Naive thymus-derived CD8-positive, alpha-beta T cell (primary cell): ENCODE results near the gene CDC34. TPM values are rescaled to one million over a fixed set of nuclear protein-coding genes. Genes with fewer than 3 reads are reported as not detected.

ENCODE experiments used
- ATAC-seq, 2 donors: fragments of 150-1000 bp; cut with Tn5 transposase in 1 of 2; sonication (Bioruptor Pico), chemical (Tn5 transposase) in 1 of 2; 1 replicate in 1 of 2; 2 replicates in 1 of 2; pipeline ENCODE4 v1.10.0; 2021; ENCODE audit warnings: mild to moderate bottlenecking in 2 of 2, moderate library complexity in 2 of 2
- POLR2A ChIA-PET: fragments of 350-600 bp; sonication (Branson Sonifier 250); formaldehyde crosslinking; loops from one replicate; lab custom pipeline; 2021; ENCODE audit warnings: antibody characterized with exemption; lab: Charles Lee
- DNase-seq, 10 donors: peaks; one replicate each; pipeline versions ENCODE4 v3.0.0 to v3.0.0-alpha.2; 2020 to 2022
- H3K27ac Mint-ChIP-seq, 10 donors: one replicate each; pipeline ENCODE4 v1.8.0; 2020 to 2022; ENCODE audit warnings: mild to moderate bottlenecking in 10 of 10, mixed read lengths in 10 of 10, moderate library complexity in 4 of 10, inconsistent platforms in 1 of 10
- H3K27me3 Mint-ChIP-seq, 5 donors: one replicate each; pipeline ENCODE4 v1.8.0; 2021 to 2022; ENCODE audit warnings: mixed read lengths in 5 of 5
- H3K36me3 Mint-ChIP-seq, 3 donors: one replicate each; pipeline ENCODE4 v1.8.0; 2020 to 2022; ENCODE audit warnings: mixed read lengths in 3 of 3, mild to moderate bottlenecking in 2 of 3, inconsistent platforms in 1 of 3
- H3K4me1 Mint-ChIP-seq, 4 donors: one replicate each; pipeline ENCODE4 v1.8.0; 2021 to 2022; ENCODE audit warnings: mixed read lengths in 4 of 4
- H3K4me3 Mint-ChIP-seq, 10 donors: one replicate each; pipeline ENCODE4 v1.8.0; 2020 to 2022; ENCODE audit warnings: mild to moderate bottlenecking in 10 of 10, mixed read lengths in 10 of 10, moderate library complexity in 6 of 10, inconsistent platforms in 1 of 10
- H3K9me3 Mint-ChIP-seq, 9 donors: one replicate each; pipeline ENCODE4 v1.8.0; 2020 to 2022; ENCODE audit warnings: mixed read lengths in 9 of 9, mild to moderate bottlenecking in 3 of 9, inconsistent platforms in 1 of 9, moderate library complexity in 1 of 9
- polyA plus RNA-seq, 3 donors: library from polyadenylated mRNA; unstranded; fragments of 300-500 nt; fragmentation: Illumina TruSeq; gene quantifications; one replicate each; pipeline ENCODE4 v1.2.3, GENCODE V29; 2021
- total RNA-seq, 8 experiments: library from RNA in 2 of 8; stranded (reverse) in 2 of 8; gene quantifications; one replicate each; pipeline ENCODE4 v1.2.3 and lab custom pipeline; 2021 to 2026

Gene CDC34
- total and polyA plus RNA-seq, 5 experiments from 2014 or later, result 20.6 to 46.7 (median 41.7) TPM

DNA sequence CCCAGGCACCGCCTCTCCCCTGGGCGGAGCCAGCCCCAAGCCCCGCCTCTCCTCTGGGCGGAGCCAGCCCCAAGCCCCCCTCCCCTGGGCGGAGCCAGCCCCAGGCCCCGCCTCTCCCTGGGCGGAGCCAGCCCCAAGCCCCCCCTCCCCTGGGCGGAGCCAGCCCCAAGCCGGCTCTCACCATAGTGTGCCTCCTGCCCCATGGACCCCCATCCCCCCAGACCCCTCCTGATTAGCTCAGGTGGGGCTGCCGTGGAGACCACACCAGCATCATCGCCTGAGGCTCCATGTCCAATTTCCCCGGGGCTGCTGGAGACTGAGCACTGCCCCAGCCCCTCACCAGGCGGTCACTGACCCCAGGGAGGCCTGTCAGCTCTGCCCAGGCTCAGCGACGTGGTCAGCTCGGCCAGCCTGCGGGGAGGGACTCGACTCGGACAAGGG is 39.4 kb upstream of the CDC34 start:
- Mint-ChIP-seq H3K27ac (no peak overlapping the region), H3K4me3 (no peak overlapping the region), H3K4me1 (peaks cover 5 to 28% (median 10%) of the 10 kb centered on the region in 4 donors), H3K9me3 (no peaks in the 10 kb centered on the region), H3K36me3 (peaks cover 0 to 3% (median 0%) of the 10 kb centered on the region in 3 donors), H3K27me3 (peaks cover 0 to 11% (median 2%) of the 10 kb centered on the region in 5 donors)
- peak in 8 of 10 donors; percentile 18 to 64 (median 40) for DNase-seq
- POLR2A ChIA-PET, result interaction anchor here (0.6 to 0.7 kb wide), 3 partner anchors 14 to 584 kb away, joined by 4 to 8 read pairs (median 5); no protein-coding TSS in a partner anchor
- no peak for ATAC-seq

DNA sequence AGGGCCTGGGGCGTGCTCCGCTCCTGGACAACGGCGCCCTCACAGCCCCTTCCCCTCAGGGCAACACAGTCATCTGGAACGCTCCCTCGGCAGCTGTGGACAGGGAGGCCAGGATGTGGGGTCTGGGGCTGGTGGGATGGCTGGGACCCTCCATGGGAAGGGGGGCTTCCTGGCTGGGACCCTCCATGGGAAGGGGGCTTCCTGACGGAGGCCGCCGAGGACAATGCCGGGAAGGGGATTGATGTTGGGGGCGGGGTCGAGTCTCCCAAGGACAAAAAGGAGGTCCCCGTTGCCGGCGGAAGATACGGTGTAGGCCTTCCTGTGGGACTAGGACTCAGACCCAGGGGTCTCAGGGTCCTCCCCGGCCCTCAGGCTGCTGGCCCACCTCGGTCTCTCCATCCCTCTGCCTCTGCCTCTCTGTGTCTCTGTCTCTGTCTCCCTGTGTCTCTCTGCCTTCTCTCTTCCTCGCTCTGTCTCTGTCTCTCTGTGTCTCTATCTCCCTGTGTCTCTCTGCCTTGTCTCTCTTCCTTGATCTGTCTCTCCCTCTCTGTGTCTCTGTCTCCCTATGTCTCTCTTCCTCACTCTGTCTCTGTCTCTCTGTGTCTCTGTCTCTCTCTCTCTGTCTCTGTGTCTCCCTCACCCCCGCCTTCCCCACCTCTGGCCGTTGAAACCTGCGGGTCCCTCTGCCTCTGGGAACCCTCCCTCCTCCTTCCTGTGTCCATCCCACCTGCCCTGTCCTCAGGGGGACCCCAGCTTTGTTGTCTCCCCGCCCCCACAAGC is 38.0 kb upstream of the CDC34 start:
- POLR2A ChIA-PET, result no interaction called here
- peak overlapping the region in 4 of 10 donors; percentile 5 to 69 (median 38) for H3K4me3 Mint-ChIP-seq

DNA sequence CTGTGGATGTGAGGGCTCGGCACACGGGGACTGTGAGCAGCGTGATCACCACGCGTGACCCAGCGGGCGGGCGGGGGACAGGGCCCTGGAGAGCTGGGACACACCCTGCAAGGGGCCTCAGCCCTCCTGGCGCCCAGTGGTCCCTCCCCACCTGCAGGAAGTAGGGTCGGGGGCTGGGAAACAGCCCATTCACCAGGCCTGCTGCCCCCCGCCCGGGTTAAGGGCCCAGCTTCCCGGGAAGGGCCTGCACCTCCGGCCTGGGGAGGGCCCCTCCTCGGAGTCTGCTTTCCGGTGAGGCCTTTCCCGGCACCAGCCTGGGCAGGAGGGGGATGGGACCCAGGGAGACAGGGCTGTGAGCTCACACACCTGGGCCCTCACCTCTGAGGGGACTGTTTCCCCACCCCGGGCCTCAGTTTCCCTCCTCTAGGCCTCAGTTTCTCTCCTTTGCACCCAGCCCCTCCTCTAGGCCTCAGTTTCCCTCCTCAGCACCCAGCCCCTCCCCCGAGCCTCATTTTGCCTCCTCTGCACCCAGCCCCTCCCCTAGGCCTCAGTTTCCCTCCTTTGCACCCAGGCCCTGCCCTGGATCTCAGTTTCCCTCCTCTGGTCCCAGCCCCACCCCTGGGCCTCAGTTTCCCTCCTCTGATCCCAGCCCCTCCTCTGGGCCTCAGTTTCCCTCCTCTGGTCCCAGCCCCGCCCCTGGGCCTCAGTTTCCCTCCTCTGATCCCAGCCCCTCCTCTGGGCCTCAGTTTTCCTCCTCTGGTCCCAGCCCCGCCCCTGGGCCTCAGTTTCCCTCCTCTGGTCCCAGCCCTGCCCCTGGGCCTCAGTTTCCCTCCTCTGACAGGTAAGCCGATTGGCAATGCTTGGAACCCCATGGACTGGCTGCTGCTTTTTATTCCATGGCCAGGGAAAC is 37.1 kb upstream of the CDC34 start:
- no peak overlapping the region for H3K27ac Mint-ChIP-seq
- H3K27me3 Mint-ChIP-seq, result peaks cover 4 to 26% (median 17%) of the 10 kb centered on the region in 5 donors
- POLR2A ChIA-PET, result no interaction called here
- no peak for ATAC-seq
- DNase-seq, result no peak
- H3K4me3 Mint-ChIP-seq, result no peak overlapping the region
- peaks cover 0 to 7% (median 0%) of the 10 kb centered on the region in 3 donors for H3K36me3 Mint-ChIP-seq
- H3K4me1 Mint-ChIP-seq, result peaks cover 5 to 30% (median 13%) of the 10 kb centered on the region in 4 donors
- peaks cover 0 to 2% (median 0%) of the 10 kb centered on the region in 9 donors for H3K9me3 Mint-ChIP-seq

More for the DNA sequence above, 38.0 kb upstream of the CDC34 start:
- peaks cover 0 to 19% (median 8%) of the 10 kb centered on the region in 5 donors for H3K27me3 Mint-ChIP-seq
- H3K27ac Mint-ChIP-seq, result peak overlapping the region in 4 of 10 donors; percentile 48 to 83 (median 70)
- peaks cover 5 to 27% (median 8%) of the 10 kb centered on the region in 4 donors for H3K4me1 Mint-ChIP-seq
- DNase-seq, result no peak
- H3K36me3 Mint-ChIP-seq, result peaks cover 0 to 4% (median 0%) of the 10 kb centered on the region in 3 donors
- no peak for ATAC-seq
- peaks cover 0 to 2% (median 0%) of the 10 kb centered on the region in 9 donors for H3K9me3 Mint-ChIP-seq

DNA sequence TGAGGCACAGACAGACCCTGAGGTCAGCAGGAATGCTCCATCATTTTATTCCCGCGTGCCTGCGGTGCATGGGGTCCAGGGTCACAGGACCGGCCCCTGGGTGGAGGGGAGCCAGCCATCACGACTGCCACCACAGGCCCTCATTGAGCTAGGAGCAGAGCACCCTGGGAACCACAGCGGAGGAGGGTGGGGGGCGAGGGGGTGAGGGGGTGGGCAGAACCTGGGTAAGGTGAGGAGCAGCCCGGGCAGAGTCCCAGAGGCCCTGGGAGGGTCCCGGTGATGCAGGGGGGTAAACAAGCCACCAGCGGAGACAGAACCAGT is 36.5 kb upstream of the CDC34 start:
- H3K9me3 Mint-ChIP-seq, result peaks cover 0 to 2% (median 0%) of the 10 kb centered on the region in 9 donors
- peak overlapping the region in 1 of 10 donors; percentile 45 for H3K4me3 Mint-ChIP-seq
- POLR2A ChIA-PET, result interaction anchor here (0.8 to 1.1 kb wide), 2 partner anchors 12 to 164 kb away, joined by 3 to 4 read pairs; no protein-coding TSS in a partner anchor
- peaks cover 5 to 25% (median 11%) of the 10 kb centered on the region in 4 donors for H3K4me1 Mint-ChIP-seq
- peaks cover 6 to 27% (median 17%) of the 10 kb centered on the region in 5 donors for H3K27me3 Mint-ChIP-seq
- H3K36me3 Mint-ChIP-seq, result peaks cover 0 to 7% (median 0%) of the 10 kb centered on the region in 3 donors
- no peak overlapping the region for H3K27ac Mint-ChIP-seq
- DNase-seq (no peak), ATAC-seq (no peak)

DNA sequence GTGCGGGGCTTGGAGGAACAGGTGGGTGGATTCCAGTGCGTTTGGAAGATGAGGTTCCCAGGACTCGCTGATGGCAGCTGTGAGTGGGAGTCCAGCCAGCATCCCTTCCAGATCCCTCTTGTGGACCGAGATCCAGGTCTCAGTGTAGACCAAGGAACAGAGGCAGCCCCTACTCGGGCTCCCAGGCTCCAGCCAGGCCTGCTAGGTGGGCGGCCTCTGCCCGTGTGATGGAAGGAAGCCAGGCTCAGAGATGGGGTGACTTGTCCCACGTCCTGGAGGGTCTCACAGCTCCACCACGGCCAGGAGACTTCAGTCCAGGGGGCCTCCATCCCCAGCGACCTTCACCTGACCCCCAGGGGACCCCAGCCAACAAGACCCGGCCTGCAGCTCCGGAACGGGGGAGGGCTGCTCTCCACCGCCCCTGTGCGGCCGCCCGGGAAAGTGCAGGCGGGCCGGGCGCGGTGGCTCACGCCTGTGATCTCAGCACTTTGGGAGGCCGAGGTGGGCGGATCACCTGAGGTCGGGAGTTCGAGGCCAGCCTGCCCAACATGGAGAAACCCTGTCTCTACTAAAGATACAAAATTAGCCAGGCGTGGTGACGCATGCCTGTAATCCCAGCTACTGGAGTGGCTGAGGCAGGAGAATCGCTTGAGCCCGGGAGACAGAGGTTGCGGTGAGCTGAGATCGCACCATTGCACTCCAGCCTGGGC is 36.0 kb upstream of the CDC34 start:
- ATAC-seq (peak; percentile 37 to 58), DNase-seq (peak in 8 of 10 donors; percentile 30 to 57 (median 48))
- POLR2A ChIA-PET, result interaction anchor here (0.8 to 1.1 kb wide), 2 partner anchors 11 to 163 kb away, joined by 3 to 4 read pairs; no protein-coding TSS in a partner anchor
- H3K27me3 Mint-ChIP-seq, result peaks cover 6 to 27% (median 17%) of the 10 kb centered on the region in 5 donors
- peaks cover 5 to 20% (median 11%) of the 10 kb centered on the region in 4 donors for H3K4me1 Mint-ChIP-seq
- peak overlapping the region in 2 of 10 donors; percentile 4 to 37 for H3K27ac Mint-ChIP-seq
- peak overlapping the region in 4 of 10 donors; percentile 36 to 56 (median 50) for H3K4me3 Mint-ChIP-seq
- peaks cover 0 to 2% (median 0%) of the 10 kb centered on the region in 9 donors for H3K9me3 Mint-ChIP-seq
- H3K36me3 Mint-ChIP-seq, result peaks cover 0 to 7% (median 0%) of the 10 kb centered on the region in 3 donors

DNA sequence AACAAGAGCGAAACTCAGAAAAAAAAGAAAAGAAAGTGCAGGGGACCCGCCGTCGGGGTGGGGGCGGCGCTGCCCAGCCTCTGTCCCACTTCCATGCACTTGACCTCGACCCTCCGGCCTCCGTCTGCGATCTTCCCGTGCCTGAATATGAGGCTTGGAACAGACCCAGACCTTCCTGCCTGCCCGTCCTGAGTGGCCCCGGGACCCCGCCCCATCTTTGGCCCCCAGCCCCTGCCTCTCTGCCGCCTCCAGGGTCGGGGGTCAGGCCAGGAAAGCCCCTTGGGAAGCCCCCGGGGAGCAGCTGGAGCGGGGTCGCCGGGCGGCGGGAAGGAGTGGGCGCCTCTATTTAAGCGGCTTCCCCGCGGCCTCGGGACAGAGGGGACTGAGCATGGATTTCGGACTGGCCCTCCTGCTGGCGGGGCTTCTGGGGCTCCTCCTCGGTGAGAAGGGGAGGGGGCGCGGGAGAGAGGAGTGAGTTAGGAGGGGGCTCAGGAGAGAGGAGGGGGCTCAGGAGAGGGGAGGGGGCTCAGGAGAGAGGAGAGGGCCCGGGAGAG is 35.4 kb upstream of the CDC34 start, which contains the start of gene MADCAM1:
MADCAM1 (plus strand) TSS at position 375 of the 554 bp plus-strand sequence; CDS start at position 389, 14 bp downstream.
- DNase-seq (no peak), ATAC-seq (no peak)
- H3K9me3 Mint-ChIP-seq, result peaks cover 0 to 2% (median 0%) of the 10 kb centered on the region in 9 donors
- H3K27me3 Mint-ChIP-seq, result peaks cover 6 to 27% (median 17%) of the 10 kb centered on the region in 5 donors
- peaks cover 5 to 20% (median 11%) of the 10 kb centered on the region in 4 donors for H3K4me1 Mint-ChIP-seq
- H3K27ac Mint-ChIP-seq, result peak within 1 kb of the TSS in 2 of 10 donors; percentile 4 to 37
- peaks cover 0 to 7% (median 0%) of the 10 kb centered on the region in 3 donors for H3K36me3 Mint-ChIP-seq
- H3K4me3 Mint-ChIP-seq, result peak within 1 kb of the TSS in 4 of 10 donors; percentile 36 to 56 (median 50)
- POLR2A ChIA-PET, result interaction anchor here (1.1 kb wide), 1 partner anchor 11 kb away, joined by 4 read pairs; no protein-coding TSS in a partner anchor

DNA sequence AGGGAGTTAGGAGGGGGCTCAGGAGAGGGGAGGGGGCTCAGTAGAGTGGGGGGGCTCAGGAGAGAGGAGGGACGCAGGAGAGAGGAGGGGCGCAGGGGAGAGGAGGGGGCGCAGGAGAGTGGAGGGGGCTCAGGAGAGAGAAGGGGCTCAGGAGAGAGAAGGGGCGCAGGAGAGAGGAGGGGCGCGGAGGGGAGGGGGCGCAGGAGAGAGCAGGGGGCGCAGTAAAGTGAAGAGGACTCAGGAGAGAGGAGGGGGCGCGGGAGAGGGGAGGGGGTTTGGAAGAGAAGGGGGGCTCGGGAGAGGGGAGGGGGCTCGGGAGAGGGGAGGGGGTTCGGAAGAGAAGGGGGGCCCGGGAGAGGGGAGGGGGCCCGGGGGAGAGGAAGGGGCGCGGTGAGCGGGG is 34.6 kb upstream of the CDC34 start:
- Mint-ChIP-seq H3K4me3 (peak overlapping the region in 1 of 10 donors; percentile 34), H3K4me1 (peaks cover 5 to 20% (median 11%) of the 10 kb centered on the region in 4 donors), H3K36me3 (peaks cover 0 to 7% (median 0%) of the 10 kb centered on the region in 3 donors), H3K27me3 (peaks cover 6 to 27% (median 17%) of the 10 kb centered on the region in 5 donors), H3K27ac (no peak overlapping the region), H3K9me3 (peaks cover 0 to 2% (median 0%) of the 10 kb centered on the region in 9 donors)
- POLR2A ChIA-PET, result no interaction called here
- no peak for DNase-seq
- ATAC-seq, result no peak

DNA sequence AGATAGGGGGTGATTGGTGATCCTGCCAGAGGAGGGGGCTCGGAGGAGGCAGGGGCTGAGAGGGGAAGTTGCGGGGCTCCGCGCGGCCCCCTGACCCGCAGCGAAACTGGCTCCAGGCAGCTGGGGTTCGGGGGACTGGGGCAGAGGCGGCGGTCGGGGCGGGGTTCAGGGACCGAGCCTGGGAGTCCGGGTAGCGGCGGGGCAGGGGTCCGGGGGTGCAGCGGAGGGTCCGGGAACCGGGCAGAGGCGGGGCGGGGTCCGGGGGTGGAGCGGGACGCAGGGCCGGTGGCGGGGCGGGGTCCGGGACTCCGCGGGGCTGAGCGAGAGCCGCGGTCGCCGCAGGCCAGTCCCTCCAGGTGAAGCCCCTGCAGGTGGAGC is 34.1 kb upstream of the CDC34 start:
- H3K27me3 Mint-ChIP-seq, result peaks cover 6 to 27% (median 17%) of the 10 kb centered on the region in 5 donors
- H3K9me3 Mint-ChIP-seq, result peaks cover 0 to 2% (median 0%) of the 10 kb centered on the region in 9 donors
- ATAC-seq, result peak in 1 of 2 donors; percentile 46
- peak overlapping the region in 1 of 10 donors; percentile 34 for H3K4me3 Mint-ChIP-seq
- POLR2A ChIA-PET, result interaction anchor here (0.6 to 0.9 kb wide), 3 partner anchors 9 to 18 kb away, joined by 3 to 4 read pairs (median 3); partner anchors contain the start of gene TPGS1
- H3K4me1 Mint-ChIP-seq, result peaks cover 5 to 20% (median 11%) of the 10 kb centered on the region in 4 donors
- H3K36me3 Mint-ChIP-seq, result peaks cover 0 to 7% (median 0%) of the 10 kb centered on the region in 3 donors
- no peak for DNase-seq
- H3K27ac Mint-ChIP-seq, result no peak overlapping the region

DNA sequence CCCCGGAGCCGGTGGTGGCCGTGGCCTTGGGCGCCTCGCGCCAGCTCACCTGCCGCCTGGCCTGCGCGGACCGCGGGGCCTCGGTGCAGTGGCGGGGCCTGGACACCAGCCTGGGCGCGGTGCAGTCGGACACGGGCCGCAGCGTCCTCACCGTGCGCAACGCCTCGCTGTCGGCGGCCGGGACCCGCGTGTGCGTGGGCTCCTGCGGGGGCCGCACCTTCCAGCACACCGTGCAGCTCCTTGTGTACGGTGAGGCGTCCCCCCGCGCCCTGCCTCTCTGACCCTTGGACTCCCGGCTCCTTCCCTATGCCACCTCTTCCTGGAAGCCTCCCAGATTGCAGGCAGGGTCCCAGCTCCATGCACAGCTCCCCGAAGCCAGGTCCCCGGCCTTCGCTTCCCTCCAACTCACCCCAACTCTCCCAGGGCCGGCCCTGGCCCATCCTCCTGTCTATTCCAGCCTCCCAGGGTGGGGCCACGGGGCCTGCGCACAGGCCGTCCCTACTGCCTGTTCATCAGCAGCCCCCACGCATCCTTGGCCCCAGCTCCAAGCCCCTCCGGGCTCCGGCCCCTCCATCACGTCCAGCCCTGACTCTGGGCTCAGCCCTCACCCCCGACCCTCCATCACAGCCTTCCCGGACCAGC is 33.6 kb upstream of the CDC34 start:
- peak in 1 of 2 donors; percentile 43 for ATAC-seq
- H3K27ac Mint-ChIP-seq, result no peak overlapping the region
- H3K27me3 Mint-ChIP-seq, result peaks cover 6 to 27% (median 17%) of the 10 kb centered on the region in 5 donors
- H3K36me3 Mint-ChIP-seq, result peaks cover 0 to 7% (median 0%) of the 10 kb centered on the region in 3 donors
- H3K9me3 Mint-ChIP-seq, result peaks cover 0 to 2% (median 0%) of the 10 kb centered on the region in 9 donors
- DNase-seq, result no peak
- H3K4me3 Mint-ChIP-seq, result peak overlapping the region in 6 of 10 donors; percentile 24 to 69 (median 42)
- peaks cover 3 to 19% (median 14%) of the 10 kb centered on the region in 4 donors for H3K4me1 Mint-ChIP-seq
- POLR2A ChIA-PET, result interaction anchor here (0.6 to 0.9 kb wide), 4 partner anchors 9 to 19 kb away, joined by 3 to 4 read pairs (median 4); partner anchors contain the start of gene TPGS1

DNA sequence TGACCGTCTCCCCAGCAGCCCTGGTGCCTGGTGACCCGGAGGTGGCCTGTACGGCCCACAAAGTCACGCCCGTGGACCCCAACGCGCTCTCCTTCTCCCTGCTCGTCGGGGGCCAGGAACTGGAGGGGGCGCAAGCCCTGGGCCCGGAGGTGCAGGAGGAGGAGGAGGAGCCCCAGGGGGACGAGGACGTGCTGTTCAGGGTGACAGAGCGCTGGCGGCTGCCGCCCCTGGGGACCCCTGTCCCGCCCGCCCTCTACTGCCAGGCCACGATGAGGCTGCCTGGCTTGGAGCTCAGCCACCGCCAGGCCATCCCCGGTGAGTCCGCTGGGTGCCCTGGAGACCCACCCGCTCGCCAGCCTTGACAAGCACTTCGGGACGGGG is 33.1 kb upstream of the CDC34 start:
- Mint-ChIP-seq H3K9me3 (peaks cover 0 to 2% (median 0%) of the 10 kb centered on the region in 9 donors), H3K36me3 (peaks cover 0 to 7% (median 0%) of the 10 kb centered on the region in 3 donors), H3K4me1 (peaks cover 3 to 19% (median 14%) of the 10 kb centered on the region in 4 donors), H3K4me3 (peak overlapping the region in 5 of 10 donors; percentile 24 to 69 (median 51)), H3K27me3 (peaks cover 6 to 27% (median 17%) of the 10 kb centered on the region in 5 donors), H3K27ac (peak overlapping the region in 1 of 10 donors; percentile 15)
- no peak for ATAC-seq
- DNase-seq, result no peak
- POLR2A ChIA-PET, result no interaction called here
